ENCODE data around the gene SLC43A2. TPM values are rescaled to one million over a fixed set of nuclear protein-coding genes. Genes with fewer than 3 reads are reported as not detected.
"Not testable (repeated sequence)": the region's sequence is repeated elsewhere in the genome, so short reads cannot be mapped to it uniquely, and the experiment has no call there.

The SLC43A2 gene
- total RNA-seq, 1 donor from 2014 or later = 5.2 TPM

DNA sequence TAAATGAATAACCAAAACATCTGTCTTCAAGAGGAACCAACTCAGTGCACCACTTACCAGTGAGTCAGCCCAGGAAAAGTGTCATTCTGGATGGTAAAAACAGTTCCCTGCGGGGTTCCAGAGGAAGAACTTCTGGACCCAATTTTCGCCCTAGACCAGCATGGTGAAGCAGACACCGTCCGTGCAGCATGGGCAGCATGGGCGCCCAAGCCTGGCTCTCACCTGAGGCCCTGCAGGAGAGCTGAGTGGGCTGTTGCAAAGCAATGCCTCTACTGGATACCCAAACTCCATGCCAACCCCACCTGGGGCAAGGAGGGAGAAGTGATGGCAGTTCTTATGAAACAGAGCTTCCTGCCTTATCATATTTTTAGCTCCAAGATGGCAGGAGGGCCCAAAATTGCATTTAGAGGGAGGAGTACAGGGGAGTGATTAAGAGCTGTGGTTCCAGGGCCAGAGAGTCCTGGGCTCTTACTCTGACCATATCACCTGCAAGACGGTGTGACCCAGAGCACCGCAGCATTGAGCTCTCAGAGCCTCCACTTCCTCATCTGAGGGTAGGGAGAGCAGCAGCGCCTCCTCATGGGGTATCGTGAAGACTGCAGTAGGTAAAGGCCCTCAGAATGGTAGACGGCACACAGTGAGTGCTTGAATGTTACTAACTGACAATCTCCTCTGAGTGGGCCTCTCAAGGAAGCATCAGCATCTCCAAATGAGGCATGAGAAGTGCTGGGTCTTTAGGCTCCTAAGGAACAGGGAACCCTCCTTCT, 95.6 kb downstream of the SLC43A2 start:
- intact Hi-C loops (cut with DNase I) = no loop called here
- TF ChIP-seq POLR2A (IDR thresholded peaks at IDR 0.05) (no peak), POLR2AphosphoS5 (IDR thresholded peaks at IDR 0.05; ENCODE audit: insufficient read depth in 1 of 2, low read depth in 1 of 2) (no peak)
- TF ChIP-seq, protein P1, sequence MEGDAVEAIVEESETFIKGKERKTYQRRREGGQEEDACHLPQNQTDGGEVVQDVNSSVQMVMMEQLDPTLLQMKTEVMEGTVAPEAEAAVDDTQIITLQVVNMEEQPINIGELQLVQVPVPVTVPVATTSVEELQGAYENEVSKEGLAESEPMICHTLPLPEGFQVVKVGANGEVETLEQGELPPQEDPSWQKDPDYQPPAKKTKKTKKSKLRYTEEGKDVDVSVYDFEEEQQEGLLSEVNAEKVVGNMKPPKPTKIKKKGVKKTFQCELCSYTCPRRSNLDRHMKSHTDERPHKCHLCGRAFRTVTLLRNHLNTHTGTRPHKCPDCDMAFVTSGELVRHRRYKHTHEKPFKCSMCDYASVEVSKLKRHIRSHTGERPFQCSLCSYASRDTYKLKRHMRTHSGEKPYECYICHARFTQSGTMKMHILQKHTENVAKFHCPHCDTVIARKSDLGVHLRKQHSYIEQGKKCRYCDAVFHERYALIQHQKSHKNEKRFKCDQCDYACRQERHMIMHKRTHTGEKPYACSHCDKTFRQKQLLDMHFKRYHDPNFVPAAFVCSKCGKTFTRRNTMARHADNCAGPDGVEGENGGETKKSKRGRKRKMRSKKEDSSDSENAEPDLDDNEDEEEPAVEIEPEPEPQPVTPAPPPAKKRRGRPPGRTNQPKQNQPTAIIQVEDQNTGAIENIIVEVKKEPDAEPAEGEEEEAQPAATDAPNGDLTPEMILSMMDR (IDR thresholded peaks at IDR 0.05) = no peak
- H3K9me3 ChIP-seq = no peaks in the 10 kb centered on the region
- H3K4me1 ChIP-seq = no peaks in the 10 kb centered on the region
- no peak overlapping the region for H3K4me3 ChIP-seq
- no peak for DNase-seq (ENCODE audit: extremely low spot score in 2 of 2)
- H3K27ac ChIP-seq = no peak overlapping the region
- no peaks in the 10 kb centered on the region for H3K27me3 ChIP-seq
- H3K36me3 ChIP-seq = peaks cover 0 to 75% of the 10 kb centered on the region in 2 donors

DNA sequence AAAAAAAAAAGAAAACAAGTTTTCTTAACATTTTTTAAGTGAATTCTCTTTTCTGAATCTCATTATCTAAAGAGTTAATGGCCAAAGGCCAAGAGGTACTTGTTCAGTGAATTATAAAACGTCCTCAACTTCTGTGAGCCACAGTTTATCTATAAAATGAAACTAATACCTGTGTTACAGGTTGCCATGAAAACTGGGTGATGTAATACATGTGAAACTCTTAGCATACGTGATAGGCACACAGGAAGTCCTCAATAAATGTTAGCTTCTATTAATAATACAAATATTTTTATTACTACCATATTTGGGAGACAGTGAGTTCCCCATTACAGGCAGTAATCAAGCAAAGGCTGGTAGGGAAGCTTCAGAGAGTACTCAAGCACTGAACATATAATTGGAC, 98.8 kb downstream of the SLC43A2 start:
- Histone ChIP-seq H3K36me3 (peaks cover 0 to 64% of the 10 kb centered on the region in 2 donors), H3K4me3 (no peak overlapping the region), H3K27me3 (no peaks in the 10 kb centered on the region), H3K27ac (no peak overlapping the region), H3K4me1 (no peaks in the 10 kb centered on the region), H3K9me3 (no peaks in the 10 kb centered on the region)
- intact Hi-C loops (cut with DNase I) = no loop called here
- DNase-seq (ENCODE audit: extremely low spot score in 2 of 2) = no peak
- TF ChIP-seq, protein P1 (IDR thresholded peaks at IDR 0.05) = no peak
- TF ChIP-seq POLR2A (IDR thresholded peaks at IDR 0.05) (no peak), POLR2AphosphoS5 (IDR thresholded peaks at IDR 0.05; ENCODE audit: insufficient read depth in 1 of 2, low read depth in 1 of 2) (no peak)

DNA sequence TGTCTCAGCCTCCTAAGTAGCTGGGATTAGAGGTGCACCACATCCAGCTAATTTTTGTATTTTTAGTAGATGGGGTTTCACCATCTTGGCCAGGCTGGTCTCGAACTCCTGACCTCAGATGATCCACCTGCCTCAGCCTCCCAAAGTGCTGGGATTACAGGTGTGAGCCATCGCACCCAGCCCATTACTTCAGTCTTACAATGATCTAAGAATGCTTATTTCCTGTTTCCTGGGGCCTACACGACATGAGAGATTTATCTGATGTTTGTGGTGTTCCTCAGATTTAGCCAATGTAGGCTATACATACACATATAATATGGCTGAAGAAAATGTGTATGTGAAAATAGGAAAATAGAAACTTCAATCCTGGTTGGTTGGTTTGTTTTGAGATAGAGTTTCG, 101.8 kb downstream of the SLC43A2 start:
- H3K27ac ChIP-seq; H3K4me3 ChIP-seq; H3K4me1 ChIP-seq; H3K9me3 ChIP-seq; H3K27me3 ChIP-seq; DNase-seq (ENCODE audit: extremely low spot score in 2 of 2); intact Hi-C loops (cut with DNase I): not testable (repeated sequence)
- peaks cover 0 to 51% of the 10 kb centered on the region in 2 donors for H3K36me3 ChIP-seq

DNA sequence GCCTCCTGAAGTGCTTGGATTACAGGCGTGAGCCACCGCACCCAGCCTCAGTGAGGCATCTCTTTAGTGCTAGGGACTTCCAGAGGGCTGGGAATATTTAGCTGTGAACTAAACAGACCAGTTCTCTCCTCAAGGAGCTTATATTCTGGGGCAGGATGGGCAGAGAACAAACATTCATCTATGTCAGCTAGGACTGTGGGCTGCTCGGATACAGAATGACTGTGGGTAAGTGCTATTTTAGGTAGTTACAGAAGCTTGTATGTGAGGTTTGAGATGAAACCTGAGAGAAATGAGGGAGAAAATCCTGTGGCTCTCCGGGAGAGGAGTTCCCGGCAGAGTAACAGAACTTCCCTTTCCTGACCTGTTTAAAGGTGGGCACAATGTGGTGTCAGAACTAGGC, 106.0 kb downstream of the SLC43A2 start:
- intact Hi-C loops (cut with DNase I) = no loop called here
- TF ChIP-seq POLR2A (IDR thresholded peaks at IDR 0.05) = no peak
- H3K36me3 ChIP-seq = peaks cover 0 to 28% of the 10 kb centered on the region in 2 donors

DNA sequence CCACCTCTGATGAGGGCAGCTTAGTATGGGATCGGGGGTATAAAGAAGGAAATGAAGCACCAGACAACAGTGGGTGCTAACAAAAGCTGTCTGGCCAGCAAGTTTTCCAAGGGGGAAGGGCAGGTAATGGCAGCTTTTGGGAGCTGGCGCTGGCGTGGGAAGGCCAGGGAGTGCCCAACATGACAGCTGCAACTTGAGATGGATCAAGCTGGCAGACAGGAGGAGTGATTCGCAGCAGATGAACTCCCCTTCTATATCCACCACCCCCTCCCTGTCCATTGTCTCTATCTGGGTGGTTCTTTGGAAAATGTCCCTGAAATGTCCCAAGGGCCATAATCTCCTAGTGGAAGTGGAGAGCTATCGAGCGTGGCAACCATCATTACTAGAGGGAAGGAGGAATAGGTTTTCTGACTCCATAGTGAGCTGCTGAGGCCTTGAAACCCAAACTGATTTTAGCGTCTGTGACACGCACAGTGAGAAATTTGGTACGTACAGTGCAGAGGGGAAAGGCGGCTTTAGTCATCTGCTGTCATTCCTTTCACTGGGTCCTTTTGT, 107.5 kb downstream of the SLC43A2 start:
- Histone ChIP-seq H3K4me1 (peaks cover 10% of the 10 kb centered on the region), H3K27ac (no peak overlapping the region), H3K27me3 (no peaks in the 10 kb centered on the region), H3K4me3 (no peak overlapping the region), H3K36me3 (peaks cover 0 to 16% of the 10 kb centered on the region in 2 donors), H3K9me3 (no peaks in the 10 kb centered on the region)
- intact Hi-C loops (cut with DNase I) = no loop called here
- no peak for TF ChIP-seq POLR2AphosphoS5 (IDR thresholded peaks at IDR 0.05; ENCODE audit: insufficient read depth in 1 of 2, low read depth in 1 of 2)
- TF ChIP-seq, protein P1 (IDR thresholded peaks at IDR 0.05) = no peak
- no peak for TF ChIP-seq POLR2A (IDR thresholded peaks at IDR 0.05)
- DNase-seq (ENCODE audit: extremely low spot score in 2 of 2) = no peak

More for the DNA sequence above, 106.0 kb downstream of the SLC43A2 start:
- Histone ChIP-seq H3K27me3 (no peaks in the 10 kb centered on the region), H3K27ac (no peak overlapping the region), H3K4me3 (no peak overlapping the region), H3K4me1 (peaks cover 4% of the 10 kb centered on the region), H3K9me3 (no peaks in the 10 kb centered on the region)
- DNase-seq (ENCODE audit: extremely low spot score in 2 of 2) = no peak

DNA sequence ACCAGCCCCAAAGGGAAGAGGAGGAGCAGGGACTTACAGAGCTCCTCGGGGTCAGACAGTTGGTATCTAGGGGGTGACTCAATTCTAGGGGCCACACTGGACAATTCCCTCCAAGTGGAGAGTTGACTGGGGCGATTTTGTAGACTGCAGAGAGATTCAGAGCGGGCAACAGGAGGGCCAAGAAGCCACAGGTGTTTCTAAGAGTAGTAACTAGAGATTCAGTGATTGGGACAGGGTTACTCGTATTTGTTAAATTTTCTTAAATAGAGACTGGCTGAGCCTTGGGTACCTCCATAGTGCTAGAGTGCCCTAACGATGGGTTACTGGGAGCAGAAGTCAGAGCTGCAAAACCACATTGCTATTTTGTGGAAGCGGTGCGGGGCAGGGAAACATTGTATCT, 109.0 kb downstream of the SLC43A2 start:
- intact Hi-C loops (cut with DNase I) = loop anchor here (5.0 kb wide), 1 partner anchor 62 kb away; the partner anchor contains the start of gene CRK
- H3K27me3 ChIP-seq = no peaks in the 10 kb centered on the region
- H3K4me3 ChIP-seq = no peak overlapping the region
- TF ChIP-seq POLR2A (IDR thresholded peaks at IDR 0.05) (no peak), POLR2AphosphoS5 (IDR thresholded peaks at IDR 0.05; ENCODE audit: insufficient read depth in 1 of 2, low read depth in 1 of 2) (no peak)
- TF ChIP-seq, protein P1 (IDR thresholded peaks at IDR 0.05) = no peak
- no peak overlapping the region for H3K27ac ChIP-seq
- DNase-seq (ENCODE audit: extremely low spot score in 2 of 2) = no peak
- H3K4me1 ChIP-seq = peaks cover 25% of the 10 kb centered on the region
- H3K36me3 ChIP-seq = peaks cover 0 to 15% of the 10 kb centered on the region in 2 donors
- no peaks in the 10 kb centered on the region for H3K9me3 ChIP-seq
